CD4-positive, alpha-beta T cell treated with Interleukin-12 subunit alpha and Interleukin-12 subunit beta, for 1 hour (primary cell): ENCODE data around the gene IFIH1.

Experiments
- DNase-seq: peaks from one replicate; pipeline ENCODE4 v3.0.0-alpha.2; 2020

IFIH1 gene

GRCh38 chr2:162256591-162256991 is 61.9 kb downstream of the IFIH1 start:
- DNase-seq, result no peak

GRCh38 chr2:162254236-162254871 is 64.1 kb downstream of the IFIH1 start:
- no peak for DNase-seq

DNA sequence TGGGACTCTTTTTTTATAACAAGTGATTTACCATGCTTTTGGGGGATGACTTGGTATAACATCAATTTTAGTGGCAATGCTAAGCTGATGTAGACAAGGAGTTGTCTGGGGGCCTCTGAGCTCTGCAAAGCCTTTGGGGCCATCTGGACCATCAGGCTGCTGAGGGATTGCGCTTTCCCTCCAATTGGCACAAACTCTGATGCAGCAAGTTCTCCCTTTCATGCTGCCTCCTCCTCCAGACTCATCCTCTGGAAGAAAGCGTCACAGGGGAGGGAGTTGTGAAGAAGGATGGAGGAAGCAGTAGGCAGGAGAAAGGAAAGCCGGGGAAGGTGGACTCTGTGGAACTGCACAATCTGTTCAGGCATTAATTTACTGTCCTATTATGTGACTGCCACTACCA is 65.0 kb downstream of the IFIH1 start:
- DNase-seq, result no peak

DNA sequence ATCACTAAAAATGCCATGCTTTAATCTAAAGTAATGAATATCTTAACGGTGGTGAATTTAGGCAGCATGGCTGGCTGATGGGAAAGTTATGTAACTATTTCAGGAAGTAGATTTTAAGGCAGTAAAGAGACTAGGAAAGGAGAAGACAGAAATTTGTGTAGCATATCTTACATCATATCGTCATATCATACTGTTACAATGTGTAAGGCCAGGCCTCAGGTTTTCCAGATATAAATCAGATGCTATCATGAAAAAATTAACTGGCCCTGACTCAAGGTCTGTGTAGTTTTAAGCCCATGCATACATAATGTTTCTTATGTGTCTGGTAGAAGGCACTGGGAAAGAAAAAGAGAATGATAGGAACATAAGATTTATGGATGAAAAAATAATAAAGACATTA is 66.3 kb downstream of the IFIH1 start:
- DNase-seq, result no peak

DNA sequence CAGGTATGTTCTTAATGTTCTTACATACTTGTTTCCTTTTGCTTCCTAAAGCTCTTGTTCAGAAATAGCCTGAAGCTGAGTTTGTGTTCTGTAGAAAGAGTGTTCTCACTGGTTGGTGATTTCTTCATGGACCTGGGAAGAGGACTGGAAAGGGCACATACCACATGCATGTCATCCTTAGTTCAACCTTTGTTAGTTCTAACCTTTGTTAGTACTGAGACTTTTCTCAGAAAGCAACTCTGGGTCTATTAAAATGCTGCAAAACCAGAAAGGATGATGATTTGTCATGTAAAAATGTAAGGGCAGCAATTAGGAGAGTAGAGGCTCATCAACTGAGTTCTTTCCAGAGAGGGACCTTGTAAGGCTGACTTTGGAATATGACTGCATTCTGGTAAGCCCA is 72.7 kb downstream of the IFIH1 start:
- no peak for DNase-seq

GRCh38 chr2:162245061-162245460 is 73.4 kb downstream of the IFIH1 start:
- DNase-seq, result no peak

DNA sequence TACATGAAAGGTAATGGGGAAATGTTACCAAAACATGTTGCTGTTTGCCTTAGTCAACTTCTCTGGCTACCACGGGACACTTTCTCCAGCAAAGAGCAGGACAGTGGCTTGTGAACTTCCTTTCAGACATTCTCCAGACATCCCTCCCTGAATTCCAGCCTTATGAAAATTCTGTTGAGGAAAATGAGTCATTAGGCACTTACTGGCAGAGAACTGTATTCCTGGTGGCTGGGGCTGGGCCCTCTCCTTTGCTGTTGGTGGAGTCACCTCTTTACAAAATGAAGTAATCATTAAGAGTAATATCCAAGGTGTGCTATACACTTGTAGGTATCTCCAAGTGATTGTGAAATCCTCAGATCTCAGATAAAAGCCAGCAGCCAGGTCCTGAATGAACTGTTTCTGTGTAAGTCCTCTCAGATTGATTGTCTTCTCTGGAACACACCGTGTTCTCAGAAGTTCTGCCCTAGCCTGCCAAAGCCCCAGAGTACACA is 73.9 kb downstream of the IFIH1 start:
- no peak for DNase-seq

GRCh38 chr2:162243715-162244114 is 74.8 kb downstream of the IFIH1 start:
- DNase-seq, result no peak

- no peak for DNase-seq
These were observed 75.2 kb downstream of the IFIH1 start, which contains the start of gene FAP for GRCh38 chr2:162243294-162243693. FAP (minus strand) TSS chr2:162243445; CDS start chr2:162243327, 118 bp downstream.

DNA sequence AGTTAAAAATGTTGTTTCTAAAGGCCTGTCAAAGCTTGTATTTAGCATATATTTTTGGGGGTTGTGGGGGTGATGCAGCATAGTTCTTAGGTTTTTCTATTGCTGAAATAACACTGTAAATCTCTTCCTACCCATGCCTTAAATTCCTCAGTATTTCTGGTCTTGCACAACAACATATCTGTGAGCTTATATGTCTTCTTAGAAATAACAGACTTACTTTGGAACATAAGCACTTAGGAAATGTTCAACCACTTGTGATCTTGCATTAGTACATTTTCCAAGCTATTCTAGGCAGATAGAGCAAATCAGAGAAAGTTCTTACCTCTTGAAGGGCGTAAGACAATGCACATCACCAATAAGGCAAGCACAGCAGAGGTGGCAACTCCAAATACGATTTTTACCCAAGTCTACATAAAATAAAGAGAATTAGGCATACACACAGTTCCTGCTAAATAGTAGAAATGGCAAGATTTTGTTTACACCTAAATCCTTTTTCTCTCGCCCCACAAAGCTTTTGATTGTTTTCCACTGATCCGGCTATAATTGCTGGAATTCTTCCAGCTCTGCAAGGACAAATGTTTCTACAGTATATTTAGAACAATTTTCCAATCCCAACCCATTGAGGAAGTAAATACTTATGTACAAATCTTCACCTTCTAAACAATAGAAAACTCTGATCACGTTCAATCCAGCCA is 75.8 kb downstream of the IFIH1 start:
- no peak for DNase-seq

GRCh38 chr2:162241571-162241970 is 76.9 kb downstream of the IFIH1 start:
- DNase-seq, result no peak

DNA sequence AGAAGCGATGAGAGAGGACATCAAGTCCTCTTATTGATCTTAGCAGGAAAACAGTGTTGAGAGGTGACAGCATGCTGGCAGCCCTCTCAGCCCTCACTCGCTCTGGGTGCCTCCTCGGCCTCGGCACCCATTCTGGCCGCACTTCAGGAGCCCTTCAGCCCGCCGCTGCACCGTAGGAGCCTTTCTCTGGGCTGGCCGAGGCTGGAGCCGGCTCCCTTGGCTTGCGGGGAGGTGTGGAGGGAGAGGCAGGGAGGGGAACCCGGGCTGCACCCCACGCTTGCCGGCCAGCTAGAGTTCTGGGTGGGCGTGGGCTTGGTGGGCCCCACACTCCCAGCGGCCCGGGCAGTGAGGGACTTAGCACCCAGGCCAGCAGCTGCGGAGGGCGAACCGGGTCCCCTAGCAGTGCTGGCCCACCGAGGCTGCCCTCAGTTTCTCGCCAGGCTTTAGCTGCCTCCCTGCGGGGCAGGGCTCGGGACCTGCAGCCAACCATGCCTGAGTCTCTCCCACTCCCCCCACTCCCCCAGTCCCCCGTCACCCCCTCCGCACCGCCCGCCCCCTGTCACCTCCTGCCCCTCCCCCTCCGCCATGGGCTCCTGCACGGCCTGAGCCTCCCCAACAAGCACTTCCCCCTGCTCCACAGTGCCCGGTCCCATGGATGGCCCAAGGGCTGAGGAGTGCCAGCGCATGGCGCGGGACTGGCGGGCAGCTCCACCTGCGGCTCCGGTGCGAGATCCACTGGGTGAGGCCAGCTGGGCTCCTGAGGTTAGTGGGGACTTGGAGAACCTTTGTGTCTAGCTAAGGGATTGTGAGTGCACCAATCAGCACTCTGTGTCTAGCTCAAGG is 83.6 kb downstream of the IFIH1 start:
- no peak for DNase-seq

DNA sequence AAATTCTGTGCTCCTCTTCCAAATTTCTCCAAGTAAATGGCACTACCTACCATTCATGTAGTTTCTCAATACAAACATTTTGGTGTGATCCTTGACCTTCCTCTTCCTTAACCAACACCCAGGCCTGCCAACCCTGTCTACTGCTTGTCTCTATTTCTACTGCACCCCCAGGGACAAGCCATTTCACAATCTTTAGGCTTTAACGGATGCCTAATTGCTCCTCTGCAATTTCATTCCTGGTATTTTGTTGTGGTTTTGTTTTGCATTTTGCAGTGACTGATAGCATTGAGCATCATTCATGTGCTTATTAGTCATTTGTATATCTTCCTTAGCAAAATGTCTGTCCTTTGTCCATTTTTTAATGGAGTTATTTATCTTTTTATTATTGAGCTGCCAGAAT is 85.3 kb downstream of the IFIH1 start:
- DNase-seq, result no peak

GRCh38 chr2:162232671-162233070 is 85.8 kb downstream of the IFIH1 start:
- no peak for DNase-seq

DNA sequence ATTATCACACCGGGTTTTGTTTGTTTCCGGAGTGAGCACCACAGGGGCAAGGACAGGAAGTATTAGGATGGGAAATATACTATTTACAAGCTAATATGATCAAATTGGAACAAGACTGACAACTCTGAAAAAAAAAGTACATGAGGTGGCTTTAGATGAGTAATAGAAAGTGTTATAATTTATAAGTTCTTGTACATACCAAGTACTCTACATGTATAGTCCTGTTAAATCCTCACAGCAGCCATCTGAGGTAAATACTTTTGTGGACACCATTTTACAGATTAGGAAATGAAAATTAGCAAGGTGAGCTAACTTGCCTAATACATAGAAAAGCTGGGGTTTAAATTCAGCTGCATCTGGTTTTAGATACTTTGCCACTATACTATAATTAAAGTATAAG is 86.5 kb downstream of the IFIH1 start:
- DNase-seq, result no peak

- no peak for DNase-seq
These were observed 87.7 kb downstream of the IFIH1 start for GRCh38 chr2:162230761-162231160.

DNA sequence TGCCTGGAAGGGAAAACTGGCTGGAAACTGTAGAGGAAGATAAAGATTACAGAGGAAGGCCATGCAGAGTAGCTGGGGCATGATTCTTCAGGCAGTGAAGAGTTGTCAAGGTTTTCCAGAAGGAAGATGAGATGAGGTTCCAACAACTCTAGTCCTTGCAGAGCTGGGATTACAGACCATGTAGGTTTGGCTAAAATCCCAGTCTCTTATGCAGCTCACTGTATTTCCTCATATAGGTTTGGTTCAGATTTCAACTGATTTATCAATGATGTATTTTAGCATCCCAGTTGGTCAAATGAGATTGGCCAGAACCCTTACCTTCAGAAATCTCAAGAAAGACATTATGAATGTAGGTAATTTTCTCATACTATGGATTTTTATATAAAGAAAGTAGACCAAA is 91.6 kb downstream of the IFIH1 start:
- DNase-seq, result no peak

DNA sequence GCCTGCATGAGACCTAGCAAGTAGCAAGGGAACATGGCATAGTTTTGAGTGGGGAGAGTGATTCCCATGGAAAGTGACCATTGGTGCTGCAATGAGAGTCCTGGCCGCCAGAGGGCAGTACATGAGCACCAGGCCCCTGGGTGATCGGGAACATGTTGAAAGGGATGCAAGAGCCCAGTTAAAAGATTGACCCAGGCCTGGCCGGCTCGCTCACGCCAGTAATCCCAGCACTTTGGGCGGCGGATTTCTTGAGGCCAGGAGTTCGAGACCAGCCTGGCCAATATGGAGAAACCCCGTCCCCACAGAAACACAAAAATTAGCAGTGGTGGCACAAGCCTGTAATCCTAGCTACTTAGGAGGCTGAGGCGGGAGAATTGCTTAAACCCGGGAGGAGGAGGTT is 97.4 kb downstream of the IFIH1 start:
- DNase-seq, result peak; percentile 49

DNA sequence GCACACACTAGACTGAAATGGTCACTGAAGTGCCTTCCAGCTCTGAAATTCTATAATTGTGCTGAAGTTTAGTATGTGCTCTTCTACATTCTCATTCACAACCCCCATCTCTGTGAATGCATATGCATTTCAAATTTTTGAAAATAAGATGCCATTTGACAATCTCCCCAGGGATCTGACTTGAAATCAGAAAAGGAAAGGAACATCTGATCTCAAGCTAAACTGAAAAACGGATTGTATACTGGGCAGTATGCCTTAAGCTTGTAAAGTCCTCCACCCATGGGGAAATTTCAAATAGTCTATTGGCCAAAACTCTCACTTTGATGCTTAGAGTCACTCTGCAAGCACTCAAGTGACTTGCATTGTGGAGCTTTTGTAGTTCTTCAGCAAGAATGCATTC is 98.1 kb downstream of the IFIH1 start:
- no peak for DNase-seq

DNA sequence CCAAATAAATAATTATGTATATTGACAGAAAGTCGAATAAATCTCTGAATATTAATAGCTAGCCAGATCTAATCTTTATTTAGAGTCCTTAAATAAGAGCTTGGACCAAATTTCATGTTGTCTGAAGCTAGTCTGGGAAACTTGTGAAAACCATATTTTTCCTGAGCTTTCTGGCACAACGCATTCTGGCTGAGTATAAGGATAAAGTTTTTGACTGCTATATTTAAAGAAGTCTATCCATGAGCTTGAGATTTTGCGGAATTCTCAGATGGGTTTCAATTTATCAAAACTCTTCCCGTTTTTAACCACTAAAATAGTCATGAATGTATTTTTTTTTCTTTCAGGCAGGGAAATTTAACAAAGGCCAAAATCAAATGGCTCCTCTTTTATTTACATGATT is 99.1 kb downstream of the IFIH1 start:
- no peak for DNase-seq

DNA sequence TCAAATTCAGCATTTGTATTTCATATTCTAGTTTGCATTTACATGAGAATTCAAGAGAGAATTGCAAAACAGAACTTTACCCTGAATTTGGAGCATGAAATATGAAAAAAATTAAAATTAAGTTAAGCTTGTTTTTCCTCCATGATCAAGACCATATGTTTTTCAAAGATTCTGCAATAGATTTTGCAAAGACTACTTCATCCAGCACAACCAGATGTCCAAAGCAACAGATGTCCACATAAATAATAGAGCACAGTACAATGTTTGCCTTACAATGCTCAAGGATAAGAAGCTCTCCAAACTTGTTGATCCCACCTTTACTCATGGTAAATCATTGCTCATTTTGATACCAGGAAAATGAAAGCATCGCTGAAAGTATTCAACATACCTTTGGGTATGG is 100.9 kb downstream of the IFIH1 start:
- no peak for DNase-seq
